ENCODE data around the gene RRAS2.

RRAS2 gene

DNA sequence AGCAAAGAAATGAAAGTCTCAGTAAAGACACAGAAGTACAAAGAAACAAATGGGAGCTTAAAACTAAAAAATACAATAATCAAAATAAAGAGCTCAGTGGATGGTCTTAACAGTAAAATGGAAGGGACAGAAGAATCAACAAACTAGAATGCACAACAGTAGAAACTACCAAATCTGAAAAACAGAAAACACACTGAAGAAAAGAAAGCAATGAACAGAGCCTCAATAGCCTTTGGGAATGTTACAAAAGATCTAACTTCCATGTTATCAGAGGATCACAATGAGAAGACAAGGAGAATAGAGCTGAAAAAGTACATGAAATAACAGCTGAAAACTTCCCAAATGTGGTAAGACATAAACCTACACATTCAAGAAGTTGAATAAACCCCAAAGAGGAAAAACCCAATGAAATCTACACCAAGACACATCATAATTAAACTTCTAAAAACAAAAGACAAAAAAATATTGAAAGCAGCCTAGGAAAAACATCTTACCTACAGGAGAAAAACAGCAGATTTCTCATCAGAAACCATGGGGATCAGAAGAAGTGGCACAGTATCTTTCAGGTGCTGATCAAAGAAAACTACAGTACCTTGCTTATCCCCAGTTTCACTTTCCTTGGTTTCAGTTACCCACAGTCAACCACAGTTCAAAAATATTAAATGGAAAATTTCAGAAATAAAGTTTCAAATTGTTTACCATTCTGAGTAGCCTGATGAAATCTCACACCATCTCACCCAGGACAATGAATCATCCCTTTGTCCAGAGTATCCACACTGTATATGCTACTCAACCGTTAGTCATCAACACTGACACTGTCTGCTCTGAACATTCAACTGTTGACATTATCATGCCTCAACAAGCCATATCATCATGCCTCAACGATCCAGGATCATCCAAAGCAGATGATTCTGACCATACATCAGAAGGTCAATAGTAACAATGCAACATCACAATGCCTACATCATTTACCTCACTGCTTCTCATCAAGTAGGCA lies 22.2 kb downstream of the RRAS2 start:
- peak; percentile 62 for DNase-seq (ENCODE audit: low read depth, low spot score)

DNA sequence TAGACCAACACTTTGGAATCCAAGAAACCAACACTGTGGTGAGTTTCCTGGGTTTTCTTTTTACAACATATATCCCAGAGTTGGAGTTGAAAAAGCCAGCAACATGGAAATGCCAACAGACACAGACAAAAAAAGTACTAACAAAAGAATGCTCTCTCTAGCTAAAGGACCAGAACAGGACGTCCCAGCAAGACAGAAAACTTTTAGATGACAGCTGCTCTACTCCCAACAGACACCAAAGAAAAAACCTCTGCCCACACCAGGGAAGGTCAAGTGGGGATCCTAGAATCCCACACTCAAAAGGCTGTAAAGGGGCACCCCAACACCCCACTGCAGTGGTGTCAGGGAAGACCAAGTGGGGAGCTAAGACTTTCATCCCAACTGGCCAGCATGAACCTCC lies 23.3 kb downstream of the RRAS2 start:
- DNase-seq (ENCODE audit: low read depth, low spot score) = no peak

DNA sequence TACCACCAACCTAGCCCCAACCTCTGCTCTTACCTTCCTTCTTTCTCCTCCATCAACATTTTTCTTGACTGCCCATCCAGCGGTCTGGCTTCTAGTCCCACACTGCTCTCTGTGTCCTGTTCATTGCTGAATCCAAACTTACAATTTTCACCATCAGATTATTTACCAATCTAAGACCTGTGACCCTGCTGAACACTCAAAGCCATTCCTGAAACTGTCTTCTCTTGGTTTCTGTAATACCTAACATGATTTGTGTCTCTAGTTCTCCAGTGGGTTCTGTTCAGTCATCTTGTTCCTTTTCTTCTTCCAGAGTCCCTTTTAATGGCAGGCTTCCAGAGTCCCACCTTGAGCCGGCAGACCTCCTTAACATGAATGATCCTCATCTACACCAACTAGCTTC lies 24.1 kb downstream of the RRAS2 start:
- no peak for DNase-seq (ENCODE audit: low read depth, low spot score)

DNA sequence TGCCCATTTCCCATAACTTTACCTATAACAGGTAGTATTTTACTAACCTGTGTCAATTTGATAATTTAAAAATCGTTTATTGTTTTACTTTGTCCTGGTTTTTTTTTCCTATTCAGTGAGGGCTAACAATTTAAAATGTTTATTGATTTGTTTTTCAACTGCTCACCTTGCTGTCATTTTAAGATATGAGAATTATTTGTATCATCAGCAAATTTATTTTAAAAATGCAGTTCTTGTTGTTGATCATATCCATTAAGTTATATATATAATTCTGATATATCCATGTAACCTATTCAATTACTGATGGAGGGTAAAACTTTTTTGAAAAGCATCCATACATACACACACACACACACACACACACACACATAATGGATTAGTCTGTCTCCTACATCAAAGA lies 24.8 kb downstream of the RRAS2 start:
- DNase-seq (ENCODE audit: low read depth, low spot score) = no peak

DNA sequence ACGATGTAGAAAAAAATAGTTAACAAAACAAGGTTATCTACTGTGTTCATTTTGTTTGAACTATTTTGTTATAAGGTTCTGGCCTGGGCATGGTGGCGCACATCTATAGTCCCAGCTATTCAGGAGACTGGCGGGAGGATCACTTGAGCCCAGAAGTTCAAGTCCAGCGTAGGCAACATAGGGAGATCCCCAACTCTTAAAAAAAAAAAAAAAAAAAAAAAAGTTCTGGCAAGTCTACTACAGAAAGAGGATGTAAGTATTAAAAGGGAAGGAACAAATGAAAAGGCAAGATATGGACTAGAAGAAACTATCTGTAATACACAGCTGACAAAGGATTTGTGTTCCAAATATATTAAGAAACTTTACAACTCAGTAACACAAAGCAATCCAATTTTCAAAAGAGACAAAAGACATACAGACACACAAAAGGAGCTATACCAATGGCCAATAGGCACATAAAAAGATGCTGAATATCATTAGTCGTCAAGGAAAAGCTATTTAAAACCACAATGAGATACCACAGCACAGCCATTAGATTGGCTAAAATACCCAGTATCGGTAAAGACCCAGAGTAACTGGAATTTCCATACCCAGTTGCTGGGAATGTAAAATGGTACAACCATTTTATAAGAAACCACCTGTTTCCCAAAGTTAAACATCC lies 27.4 kb downstream of the RRAS2 start:
- no peak for DNase-seq (ENCODE audit: low read depth, low spot score)

DNA sequence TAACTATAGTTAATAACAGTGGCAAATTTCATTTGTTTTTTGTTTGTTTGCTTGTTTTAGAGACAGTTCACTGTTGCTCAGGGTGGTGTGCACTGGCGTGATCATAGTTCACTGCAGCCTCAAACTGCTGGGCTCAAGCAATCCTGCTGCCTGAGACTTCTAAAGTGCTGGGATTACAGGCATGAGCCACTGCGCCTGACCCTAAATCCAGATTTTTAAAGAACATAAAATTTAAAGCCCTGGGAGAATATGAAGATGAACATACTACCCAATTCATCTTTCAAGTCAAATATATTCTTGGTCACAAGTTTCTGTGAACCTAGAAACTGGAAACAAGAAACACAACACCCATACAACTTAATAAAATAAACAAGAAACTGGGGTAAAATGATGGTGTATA lies 28.1 kb downstream of the RRAS2 start:
- DNase-seq (ENCODE audit: low read depth, low spot score) = no peak

DNA sequence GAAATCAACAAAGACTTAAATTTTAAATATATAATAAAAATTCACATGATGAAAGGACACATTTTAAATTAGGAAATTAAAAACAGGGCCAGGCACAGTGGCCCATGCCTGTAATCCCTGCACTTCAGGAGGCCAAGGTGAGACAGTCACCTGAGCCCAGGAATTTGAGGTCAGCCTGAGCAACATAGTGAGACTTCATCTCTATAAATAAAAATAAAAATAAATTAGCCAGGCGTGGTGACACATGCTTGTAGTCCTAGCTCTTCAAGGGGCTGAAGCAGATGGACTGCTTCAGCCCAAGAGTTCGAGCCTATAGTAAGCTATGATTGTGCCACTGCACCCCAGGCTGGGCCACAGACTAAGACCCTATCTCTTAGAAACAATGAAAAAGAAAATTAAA lies 29.3 kb downstream of the RRAS2 start:
- no peak for DNase-seq (ENCODE audit: low read depth, low spot score)

DNA sequence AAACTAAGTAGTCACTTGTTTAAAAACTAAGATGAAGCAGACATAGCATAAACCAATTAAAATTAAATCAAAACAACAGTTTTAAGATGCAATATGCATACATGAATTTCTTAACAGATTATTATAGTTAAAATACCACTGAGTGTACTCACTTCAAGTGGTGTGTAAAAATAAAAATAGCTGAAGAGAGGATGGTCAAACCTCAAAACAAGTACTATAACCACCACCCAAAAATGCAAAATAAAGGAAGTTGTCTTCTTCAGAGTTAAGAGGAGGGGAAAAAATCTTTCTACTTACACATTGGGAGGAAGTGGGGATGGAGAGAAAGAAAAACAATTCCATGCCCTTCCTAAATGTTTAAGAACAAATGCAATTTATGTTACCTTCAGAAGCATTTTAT lies 31.9 kb downstream of the RRAS2 start:
- DNase-seq (ENCODE audit: low read depth, low spot score) = no peak

DNA sequence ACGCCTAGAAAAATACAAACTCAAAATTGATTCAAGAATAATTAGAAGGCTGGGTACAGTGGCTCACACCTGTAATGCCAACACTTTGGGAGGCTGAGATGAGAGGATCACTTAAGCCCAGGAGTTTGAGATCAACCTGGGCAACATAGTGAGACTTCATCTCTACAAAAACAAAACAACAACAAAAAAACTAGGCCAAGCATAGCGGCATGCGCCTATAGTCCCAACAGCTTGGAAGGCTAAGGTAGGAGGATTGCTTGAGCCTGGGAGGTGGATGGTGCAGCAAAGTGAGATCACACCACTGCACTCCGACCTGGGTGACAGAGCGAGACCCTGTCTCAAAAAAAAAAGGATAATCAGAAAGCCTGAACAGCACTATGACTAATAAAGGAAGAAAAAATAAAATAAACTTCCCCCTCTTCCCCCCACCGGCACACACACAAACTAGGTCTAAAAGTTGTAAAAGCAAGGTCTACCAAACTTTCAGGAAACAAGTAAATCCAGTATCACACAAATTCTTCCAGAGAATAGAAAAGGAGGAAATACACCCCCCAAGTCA lies 35.8 kb downstream of the RRAS2 start:
- no peak for DNase-seq (ENCODE audit: low read depth, low spot score)

DNA sequence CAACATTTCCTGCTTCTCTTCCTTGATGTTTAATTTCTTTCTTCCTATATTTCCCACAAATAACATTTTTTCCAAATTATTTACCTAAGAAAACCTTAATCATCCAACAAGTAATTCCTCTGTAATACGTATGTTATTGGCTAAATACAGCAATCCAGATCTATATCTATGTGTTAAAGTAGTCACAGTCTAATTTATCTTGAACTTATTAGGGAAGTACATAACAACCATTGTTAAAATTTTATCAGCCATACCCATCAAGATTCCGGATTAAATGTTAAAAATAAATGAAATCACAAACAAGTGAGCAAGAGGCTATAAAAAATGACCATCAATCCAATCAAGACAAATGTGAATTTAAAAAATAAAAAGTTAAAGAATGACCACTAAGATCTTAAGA lies 36.5 kb downstream of the RRAS2 start:
- no peak for DNase-seq (ENCODE audit: low read depth, low spot score)

DNA sequence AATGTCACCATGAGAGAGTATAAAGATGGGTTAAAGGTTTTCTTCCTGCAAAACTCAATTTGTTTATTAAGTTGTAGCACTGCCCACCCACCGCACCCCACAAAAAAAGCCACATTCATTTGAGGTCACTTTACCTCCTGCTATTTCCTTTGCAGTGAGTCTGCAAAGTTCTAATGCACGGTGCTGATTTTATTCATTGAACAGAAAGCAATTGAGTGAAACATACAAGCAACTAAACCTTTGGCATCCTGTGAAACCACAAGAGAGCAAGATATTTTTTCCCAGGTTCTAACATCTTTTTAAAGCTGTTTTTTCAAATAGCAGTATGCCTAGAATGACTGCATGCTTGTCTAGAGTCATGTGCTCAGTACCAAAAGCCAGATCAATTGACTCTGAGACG lies 39.0 kb downstream of the RRAS2 start:
- DNase-seq (ENCODE audit: low read depth, low spot score) = no peak

DNA sequence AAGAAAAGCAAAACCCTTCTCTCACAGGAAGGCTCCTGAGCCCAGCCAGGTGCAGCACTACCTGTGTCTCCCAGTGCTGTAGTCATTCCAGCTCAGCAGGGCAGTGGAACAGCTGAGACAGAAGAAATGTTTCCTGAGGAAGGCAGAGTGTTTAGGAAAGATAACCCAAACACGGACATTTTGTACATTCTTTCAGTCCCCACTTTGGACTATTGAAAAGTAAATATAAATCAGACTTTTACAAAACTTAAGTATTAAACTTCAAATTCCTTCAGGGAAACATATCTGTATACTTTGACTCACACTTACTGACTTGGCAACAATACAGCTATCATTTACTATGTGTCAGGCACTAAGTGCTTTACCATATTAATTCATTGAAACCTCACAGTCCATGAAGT lies 40.4 kb downstream of the RRAS2 start:
- no peak for DNase-seq (ENCODE audit: low read depth, low spot score)

DNA sequence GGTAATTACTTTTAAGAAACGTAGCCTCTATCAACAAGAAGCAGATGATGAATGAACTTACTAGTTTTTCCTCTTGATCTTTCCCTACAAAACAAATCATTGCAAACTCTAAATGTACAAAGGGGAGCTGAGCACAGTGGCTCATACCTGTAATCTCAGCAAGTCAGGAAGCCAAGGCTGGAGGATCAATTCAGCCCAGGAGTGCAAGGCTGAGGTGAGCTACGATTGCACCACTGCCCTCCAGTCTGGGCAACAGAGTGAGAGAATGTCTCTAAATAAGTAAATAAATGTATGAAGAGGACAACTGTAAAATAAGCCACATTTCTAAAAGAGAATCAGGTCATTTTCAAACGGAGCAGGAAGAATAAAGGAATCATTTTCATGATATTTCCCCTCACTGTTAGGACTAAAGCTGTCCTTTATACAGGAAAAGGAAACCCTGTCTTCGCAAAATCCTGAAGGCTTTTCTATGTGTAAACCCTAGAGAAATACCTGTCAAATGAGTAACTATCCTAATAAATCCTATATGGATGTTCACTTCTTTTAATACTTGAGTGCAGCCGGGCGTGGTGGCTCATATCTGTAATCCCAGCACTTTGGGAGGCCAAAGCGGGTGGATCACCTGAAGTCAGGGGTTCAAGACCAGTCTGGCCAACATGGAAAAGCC lies 41.2 kb downstream of the RRAS2 start:
- DNase-seq (ENCODE audit: low read depth, low spot score) = no peak

DNA sequence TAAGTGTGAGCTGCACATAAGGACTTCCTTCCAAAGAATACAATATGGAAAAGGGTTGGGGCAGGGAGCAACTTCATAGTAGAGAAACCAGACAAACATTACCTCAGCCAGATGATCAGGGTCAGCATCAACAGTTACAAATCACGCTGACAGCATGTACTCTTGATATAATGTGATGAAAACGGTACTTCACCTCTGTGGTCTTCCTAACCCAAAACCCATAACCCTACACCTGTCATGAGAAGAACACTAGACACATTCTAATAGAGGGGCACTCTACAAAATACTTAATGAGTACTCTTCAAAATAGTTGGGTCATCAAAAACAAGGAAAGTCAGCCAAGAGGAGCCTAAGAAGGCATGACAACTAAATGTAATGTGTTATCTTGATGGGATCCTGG lies 43.9 kb downstream of the RRAS2 start:
- no peak for DNase-seq (ENCODE audit: low read depth, low spot score)

DNA sequence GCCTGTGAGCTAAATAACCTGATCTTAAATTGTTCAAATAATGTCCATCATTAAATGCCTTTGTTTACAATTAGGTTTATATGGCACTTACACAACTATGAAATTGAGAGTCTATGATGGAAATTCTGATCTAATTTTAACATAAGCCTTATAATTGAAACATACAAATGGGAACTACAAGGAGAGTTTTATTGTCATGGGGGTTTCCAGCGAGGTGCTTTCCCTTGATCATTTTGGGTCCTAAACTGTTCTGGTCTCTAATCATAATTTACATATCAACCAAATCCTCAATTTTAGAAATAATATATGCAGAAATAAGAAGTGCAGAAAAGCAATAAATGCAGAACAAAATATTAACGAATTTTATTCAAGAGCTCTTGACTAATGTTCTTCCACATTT lies 44.9 kb downstream of the RRAS2 start:
- no peak for DNase-seq (ENCODE audit: low read depth, low spot score)

DNA sequence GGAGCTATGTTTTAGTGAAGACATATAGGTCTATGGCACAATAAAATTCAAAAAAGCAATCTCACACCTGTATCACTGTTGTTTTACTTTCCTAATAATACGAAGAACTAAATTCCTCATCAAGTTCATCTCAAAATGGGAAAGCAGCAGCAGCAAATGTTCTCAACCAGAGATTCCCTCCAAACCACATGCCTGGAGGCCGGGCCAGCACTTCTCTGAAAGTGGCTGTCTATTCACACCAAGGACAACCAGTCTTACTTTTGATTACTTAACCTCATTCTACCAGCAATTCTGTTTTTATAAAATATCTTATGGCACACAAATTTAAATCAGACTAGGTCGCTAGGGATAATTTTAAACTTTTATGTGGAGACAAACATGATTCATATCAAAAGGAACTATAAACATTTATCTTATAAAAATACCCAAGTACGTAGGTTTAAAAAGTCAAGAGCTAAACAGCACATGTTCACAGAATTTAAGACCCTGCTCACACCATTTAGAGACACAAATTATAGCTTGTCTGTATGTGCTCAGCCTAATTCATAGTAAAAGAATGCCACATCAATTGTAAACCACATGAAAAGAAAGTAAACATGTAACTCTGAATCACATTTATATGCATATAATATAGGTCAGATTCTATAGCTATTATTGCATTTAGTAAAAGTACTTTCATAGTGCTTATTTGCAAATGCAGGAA lies 46.1 kb downstream of the RRAS2 start:
- no peak for DNase-seq (ENCODE audit: low read depth, low spot score)

DNA sequence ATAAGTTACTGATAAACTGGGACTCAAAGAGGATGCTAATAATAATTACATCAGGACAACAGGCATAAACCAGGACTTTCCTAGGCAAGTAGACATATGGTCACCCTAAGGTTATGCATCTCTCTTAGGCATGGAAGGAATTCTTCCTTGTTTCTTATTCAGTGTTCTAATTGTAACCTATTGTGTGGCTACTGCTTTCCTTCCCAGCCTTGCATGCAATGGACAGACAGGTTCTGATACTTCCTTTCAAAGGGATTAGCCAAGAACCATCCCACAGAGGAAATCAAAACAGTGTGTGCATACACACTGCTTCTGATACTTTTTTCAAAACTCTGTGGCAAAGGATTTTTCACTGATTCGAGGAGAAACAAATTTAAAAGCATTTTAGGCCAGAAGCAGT lies 48.3 kb downstream of the RRAS2 start:
- DNase-seq (ENCODE audit: low read depth, low spot score) = no peak

DNA sequence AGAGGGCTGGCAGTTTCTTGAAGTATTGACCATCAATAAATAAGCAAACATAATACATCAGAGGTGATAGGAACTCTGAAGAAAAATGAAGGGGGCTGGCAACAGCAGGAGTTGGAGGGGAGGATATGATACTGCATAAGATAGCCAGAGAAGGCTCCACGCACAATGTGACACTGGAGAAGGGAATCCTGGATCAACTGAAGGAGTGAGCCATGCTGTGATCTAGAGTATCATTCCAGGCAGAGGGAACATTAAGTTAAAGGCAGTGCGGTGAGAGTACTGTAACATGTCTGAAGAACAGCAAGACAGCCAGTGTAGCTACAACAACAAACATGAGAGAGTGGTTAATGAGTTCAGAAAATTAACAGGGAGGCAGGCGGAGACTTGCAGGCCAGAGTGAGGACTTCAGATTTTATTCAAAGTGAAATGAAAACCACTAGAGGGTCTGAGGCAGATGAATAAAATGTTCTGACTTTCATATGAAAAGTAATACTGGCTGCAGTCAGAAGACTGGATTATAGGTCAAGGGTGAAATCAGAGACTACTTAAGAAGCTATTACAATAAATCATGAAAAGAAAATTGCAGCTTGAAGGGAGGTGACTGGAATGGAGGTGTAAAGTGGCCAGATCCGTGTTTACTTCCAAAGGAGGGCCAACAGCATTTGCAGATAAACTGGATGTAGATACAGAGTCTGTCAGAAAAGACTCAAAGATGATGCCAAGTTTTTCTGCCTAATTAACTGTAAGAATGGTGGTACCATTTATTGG lies 49.4 kb downstream of the RRAS2 start:
- DNase-seq (ENCODE audit: low read depth, low spot score) = no peak

DNA sequence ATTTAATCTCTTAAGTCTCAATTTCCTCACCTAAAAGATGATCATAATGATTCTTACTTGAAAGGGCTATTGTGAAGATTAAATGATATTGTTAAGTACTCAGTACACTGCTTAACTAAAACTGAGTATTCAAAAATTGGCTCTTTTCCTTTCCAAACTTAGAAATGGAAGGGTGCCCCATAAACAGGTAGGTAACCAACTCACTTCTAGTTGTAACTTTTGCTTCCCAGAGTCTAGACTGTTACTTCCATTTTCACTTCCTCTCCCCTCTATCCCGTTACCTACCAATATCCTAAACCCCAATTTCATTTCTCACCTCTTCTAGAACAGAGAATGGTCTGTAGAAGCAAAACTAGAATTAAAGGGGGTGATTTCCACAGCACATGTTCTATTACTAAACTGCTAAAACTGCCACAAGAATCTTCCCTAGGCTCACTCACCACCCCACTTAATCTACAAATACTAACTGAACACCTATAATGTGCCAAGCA lies 50.0 kb downstream of the RRAS2 start:
- DNase-seq (ENCODE audit: low read depth, low spot score) = no peak

DNA sequence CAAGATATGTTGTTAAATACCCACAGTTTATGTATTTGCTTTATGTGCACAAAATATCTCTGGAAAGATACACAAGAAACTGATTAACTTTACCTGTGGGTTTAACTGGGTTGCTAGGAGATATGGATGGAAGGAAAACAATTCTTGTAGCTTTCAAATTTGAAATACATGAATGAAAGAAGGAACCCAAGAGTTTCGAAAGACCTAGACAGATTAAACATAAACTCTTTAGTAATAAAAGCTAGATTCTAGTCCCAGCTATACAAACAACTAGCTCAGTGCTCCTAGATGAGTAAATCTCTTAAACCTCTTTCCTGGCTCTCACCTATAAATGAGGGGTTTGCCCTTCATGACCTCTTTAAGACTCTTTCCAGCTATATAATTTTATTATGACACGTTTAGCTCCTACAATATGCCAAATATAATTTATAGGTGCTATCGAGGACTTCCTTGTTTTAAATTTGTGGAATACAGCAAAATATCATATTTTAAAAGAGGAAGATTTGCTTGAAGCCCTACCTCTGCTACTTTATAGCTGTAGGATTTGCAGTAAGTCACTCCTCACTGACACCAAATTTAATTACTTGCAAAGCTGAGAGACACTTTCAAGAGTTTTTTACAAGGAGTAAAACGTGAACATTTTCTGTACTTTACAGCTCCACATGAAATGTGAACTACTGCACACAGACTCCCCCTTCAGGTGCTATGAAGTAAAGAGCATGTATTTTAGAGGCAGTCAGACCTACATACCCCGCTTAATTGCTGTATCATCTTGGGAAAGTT lies 50.7 kb downstream of the RRAS2 start:
- no peak for DNase-seq (ENCODE audit: low read depth, low spot score)
